Measurements from ENCODE around the gene WASL.

Gene WASL

DNA sequence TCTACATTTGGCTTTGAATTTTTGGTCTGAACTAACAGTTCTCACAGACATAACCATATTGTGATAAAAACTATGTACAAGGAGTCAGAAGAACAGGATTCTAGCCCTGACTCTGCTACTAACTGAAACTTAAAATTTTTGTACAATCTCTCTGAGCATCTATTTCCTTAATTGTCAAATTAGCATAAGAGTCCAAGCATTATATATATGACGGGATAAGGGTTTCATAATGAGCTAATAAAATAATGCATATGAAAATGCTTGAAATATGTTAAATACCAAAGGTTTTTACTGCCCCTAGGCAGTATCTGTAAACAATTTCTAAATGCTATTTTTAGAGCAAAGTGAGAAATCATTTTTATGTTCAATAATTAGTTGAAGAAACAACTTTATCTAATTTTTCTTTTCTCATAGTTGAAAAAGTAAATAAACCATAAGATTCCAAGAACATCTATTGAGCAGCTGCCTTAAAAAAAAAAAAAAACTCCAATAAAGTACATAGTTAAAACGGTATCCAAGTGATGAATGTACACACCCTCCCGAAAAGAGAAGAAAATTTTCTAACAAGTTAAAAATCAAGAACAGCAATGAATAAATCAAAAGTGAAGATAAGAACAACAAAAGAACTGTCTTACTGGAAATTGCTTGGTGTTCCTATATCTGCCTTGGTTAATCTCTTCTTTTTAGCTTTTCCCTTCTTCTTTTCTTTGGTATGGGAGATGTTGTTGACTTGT, 52.7 kb downstream of the WASL start:
- no peak for DNase-seq

DNA sequence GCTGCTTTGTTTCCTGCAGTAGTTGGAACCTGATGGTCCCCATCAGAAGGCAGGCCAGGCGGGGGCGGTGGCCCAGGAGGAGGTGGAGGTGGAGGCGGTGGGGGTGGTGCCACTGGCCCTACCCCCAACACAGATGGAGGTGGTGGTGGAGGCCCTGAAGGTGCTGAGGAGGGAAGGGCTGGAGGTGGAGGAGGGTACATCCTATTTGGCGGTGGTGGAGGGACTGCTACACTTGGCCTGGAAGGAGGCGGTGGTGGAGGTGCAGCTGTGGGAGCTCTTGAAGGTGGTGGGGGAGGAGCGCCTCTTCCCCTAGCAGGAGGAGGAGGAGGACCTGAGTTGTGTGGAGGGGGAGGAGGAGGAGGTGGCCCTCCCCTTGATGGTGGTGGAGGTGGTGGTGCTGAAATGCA, 56.3 kb downstream of the WASL start:
- DNase-seq = no peak

DNA sequence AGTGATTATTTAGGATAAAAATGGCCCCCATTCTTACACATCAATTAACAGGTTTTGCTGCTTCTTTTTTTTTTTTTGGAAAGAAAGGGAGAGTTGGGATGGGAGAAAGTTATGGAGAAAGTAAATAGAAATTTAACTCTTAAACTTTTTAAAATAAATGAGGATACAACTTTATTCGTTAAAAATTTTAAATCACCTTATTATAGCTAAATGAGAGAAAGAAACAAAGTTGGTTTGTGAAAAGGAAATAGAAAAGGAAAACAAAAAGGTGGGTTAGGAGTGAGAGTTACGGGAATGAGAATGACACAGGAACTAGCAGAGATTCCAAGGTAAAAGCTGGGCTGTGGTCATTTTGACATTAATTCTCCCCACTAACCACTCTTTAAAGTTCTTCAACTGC, 58.3 kb downstream of the WASL start:
- DNase-seq = no peak

DNA sequence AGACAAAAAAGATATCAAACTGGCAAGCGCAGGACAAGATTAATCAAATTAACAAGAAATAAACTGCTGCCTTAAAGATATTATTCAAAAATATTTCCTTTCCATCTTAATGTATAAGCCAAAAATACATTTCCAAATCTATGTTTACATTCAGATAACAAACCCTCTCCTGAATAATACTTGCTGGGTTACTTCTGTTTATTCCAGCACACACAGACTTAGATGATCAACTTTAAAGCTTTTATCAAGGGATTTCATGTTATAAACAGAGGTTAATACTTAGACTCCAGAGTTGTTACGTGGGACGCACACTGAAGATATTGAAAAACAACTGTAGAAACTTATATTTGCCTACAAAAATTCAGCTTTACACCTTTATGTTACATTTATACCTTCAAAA, 59.6 kb downstream of the WASL start:
- DNase-seq = no peak

DNA sequence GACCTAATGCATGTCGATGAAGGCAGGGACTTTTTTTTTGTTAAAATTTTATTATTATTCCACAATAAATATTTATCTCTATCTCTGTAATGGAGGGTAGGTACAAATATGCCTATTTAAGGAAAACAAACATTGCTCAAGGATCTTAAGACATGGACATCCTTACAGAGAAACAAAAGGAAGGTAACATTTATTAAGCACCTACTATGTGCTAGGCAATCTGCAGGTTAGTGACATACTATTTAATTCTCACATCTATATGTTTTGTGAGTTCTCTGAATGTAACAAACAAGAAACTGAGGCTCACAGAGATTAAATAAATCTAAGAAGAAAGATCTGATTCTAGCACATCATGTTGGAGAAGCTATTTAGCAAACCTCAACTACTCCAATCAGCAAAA, 61.1 kb downstream of the WASL start:
- DNase-seq = no peak

DNA sequence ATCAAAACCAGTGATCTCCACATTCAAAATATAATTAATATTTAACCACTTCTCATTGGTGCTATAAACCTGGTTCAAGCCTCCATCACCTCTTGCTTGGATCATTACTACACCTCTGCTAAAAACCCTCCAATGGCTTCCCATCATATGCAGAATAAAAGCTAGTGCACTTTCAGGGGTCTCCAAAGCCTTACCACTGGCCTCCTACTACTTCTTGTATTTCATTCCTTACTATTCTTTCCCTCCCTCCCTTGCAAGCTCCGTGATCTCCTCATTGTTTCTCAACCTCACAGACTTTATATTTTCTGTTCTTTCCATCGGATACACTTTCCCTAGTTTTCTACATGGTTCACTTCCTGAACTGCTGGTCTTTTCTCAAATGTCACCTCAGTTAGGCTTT, 61.6 kb downstream of the WASL start:
- DNase-seq = no peak

DNA sequence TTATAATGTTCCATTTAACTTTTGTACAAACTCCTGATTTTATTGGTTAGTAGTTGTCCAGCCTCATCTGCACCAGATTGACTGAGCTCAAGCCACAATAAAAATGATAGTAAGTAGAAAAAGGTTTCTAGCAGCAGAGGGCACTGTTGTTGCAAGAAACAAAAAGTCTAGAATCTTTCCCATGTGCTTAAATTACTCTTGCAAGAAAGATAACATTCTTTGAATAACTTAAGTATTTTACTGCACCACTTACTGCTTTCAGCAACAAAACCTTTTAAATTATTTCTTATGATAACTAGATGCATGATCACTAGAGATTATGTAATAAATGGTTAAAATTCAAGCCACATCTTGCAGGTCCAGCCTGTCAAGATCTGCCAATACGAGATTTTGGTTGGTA, 66.1 kb downstream of the WASL start:
- DNase-seq = peak; percentile 17

DNA sequence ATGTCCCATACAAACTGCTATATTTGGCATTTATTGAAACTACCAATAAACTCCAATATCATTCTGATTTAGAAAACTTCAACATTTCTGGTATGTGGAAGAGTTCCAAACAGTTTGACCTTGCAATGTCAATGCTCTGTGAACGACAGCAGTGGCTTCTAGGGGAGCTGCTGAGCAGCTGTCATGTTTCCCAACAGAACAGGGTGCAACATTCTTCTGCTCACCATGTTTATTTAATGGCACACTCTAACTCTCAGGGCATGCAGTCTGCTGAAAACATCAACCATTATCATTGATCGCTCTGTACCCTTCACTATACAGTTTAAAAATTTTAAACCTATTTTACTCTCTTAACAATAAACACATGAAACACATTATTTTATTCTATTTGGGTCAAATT, 67.2 kb downstream of the WASL start:
- no peak for DNase-seq

DNA sequence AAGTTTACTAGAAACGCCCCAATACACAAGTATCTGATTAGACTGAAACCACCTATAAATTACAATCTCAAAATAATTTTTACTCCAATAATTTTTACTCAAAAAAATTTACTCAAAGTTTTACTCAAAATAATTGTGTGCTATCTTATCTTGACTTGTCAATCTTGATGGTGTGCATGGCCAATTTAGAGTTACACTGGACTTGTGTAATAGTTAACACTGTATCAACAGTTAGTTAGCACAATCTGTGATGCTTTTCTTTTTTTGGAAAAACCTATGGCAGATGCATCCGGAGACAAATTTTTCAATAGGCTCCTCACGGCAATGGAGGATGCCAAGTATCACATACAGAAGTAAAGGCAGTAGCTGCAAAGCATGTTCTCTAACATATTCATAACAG, 68.2 kb downstream of the WASL start:
- no peak for DNase-seq

DNA sequence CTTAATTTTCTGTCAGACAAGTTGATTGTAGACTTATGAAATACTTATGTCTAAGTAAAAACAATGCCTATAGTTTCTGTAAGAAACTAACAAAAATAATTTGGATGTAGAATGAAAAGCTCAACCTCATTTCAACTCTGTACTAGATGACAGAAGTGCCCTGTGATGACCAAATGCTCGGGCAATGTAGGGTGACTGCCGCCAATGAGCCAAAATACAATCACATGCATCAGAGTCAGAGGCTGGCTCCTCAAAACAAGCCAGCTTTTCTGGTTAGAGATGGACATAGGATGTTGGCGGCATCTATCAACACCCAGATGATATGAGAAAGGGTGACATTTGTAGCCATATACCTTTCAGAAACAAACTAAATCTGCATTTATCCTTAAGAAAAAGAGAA, 69.2 kb downstream of the WASL start:
- DNase-seq = no peak

DNA sequence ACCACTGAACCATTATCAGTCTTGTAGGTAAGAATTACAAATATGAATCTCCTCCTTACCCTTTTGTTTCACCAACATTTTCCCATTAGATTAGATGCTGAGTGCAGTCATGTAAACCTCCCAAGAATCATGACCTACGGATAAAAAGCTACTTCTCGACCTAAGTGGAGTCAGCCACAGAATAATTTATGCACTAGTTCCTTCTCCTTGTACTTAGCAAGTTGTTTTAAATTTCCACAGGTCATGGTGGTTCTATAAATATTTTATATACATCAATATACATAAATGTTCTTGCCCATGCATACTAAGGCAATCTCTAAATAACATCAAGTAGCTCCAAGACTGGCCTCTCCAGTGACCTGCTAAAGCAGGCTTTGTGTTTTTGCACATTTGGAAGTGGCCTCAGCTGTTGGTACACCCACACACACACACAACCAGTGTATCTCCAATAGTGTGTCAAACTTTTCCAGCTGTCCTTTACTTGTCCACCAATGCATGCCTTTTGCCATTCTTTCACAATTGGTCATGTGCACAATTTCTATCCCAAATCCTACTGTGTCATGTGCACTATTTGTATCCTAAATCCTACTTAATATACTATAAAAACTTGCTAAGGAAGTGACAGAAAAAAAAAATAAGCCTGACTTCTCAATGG, 71.6 kb downstream of the WASL start:
- DNase-seq = no peak

DNA sequence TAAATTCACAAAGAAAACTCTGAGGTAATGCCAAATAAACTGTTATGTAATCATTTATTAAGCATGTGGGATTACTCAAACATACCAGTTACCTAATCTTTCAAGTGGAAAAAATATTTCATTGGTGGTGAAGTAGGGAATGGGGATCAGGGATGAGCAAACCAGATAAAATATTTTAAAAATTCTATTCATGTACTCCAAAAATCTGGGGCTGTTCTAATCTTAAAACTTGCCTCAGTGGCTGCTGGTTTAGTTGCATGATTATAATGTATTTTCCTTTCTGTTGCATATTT, 73.7 kb downstream of the WASL start:
- no peak for DNase-seq

DNA sequence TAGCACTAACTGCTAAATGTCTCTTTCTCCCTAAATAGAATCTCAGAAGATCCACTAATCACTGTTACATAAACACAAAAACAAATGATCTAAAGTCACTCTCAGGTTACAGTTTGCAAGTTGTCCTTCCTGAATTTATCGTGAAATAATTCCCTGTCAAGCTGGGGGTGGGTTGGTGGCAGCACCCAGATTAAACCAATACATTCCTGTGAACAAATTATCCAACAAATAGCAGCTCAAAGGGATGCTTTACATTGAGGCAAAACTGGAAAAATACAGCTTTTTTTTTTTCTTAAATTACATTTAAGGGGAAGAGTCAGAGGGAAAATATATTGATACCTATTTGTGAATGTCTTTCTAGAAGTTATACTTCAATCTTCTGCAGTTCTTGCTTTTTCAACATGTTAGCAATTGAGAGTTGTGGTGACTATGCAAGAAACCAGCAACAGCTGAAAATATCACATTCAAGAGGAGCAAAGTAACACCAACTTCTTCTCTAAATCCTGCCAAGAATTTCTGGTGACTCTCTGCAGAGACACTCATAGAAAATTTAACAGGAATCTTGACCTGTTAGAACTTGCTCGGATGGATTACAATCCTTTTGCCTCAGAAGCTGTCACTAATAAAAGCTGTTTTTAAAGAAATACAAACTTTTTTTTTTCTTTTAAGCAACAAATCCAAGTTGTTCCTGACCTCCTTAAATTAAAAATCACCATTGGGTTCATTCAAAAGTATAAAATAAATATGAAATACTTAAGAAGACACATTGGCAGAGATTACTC, 74.2 kb downstream of the WASL start:
- no peak for DNase-seq

DNA sequence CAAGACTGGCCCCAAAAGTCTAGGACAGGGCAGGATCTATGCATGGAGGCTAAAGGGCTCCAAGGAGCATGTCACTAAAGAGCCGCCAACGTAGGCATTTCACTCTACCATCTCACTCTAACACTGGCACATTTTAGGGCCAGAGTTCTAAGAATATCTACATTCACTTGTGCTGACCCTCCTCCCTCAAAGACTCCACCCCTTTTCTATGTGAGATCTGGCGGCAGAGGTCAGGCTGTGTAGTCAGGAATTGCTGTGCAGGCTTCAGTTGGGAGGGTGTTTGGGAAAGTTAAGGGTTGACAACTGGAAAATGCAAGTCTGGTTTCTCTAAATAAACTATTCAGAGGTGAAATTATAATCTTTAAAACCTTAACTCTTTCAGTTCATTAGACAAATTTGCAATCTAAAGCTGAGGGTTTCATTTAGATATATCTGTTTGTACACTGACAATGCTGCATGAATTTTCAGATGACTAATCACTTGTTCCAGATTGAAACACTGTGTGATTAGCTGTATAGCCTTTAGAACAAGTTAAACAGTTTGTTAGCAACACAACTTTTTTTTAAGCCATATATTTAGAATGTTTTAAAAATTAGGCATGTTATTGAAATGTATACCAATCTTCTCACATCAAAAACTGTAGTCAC, 74.9 kb downstream of the WASL start:
- DNase-seq = no peak

DNA sequence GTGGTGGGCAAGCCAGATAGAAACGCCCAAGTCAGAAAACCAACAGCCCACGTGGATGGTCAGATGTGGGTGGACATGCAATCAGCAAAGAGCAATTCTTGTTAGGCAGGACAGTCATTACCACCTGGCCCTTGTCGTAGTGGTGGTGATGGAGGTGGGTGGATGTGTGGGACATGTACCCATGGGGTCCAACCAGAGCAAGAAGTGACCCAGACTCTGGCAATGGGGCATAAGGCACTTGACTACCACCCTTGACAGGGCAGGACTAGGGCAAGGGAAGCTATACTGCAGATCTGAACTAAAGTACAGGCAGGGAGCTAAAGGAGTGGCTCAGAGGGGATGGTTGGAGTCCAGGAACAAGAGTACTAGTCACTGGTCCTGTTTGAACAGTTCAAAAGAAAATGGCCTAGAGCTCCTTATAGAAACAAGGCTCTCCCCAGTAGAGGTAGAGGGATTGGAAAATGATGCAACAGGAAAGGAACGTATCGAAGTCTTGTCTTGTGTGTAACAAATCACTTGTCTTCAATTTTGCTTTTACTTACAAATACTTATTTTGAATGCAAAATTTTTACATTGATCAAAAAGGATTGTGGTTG, 75.6 kb downstream of the WASL start:
- DNase-seq = no peak

DNA sequence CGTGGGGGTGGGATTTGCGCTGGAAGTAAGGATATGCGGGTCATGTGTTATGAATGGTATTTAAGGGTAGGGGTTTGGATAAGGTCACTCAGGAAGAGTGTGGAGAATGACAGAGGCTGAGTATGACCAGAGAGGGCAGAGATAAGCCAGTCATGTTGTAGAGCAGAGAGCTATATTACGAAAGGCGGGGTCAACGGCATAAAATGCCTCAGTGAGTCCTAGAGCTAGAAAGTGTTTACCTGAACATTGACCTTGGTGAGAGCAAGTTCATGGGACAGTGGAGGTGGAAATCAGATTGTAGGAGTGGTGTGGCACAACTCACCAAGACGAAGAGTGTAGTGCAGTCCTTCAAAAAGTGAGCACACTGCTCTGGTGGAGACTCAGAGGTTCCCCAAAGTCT, 79.3 kb downstream of the WASL start:
- DNase-seq = no peak

DNA sequence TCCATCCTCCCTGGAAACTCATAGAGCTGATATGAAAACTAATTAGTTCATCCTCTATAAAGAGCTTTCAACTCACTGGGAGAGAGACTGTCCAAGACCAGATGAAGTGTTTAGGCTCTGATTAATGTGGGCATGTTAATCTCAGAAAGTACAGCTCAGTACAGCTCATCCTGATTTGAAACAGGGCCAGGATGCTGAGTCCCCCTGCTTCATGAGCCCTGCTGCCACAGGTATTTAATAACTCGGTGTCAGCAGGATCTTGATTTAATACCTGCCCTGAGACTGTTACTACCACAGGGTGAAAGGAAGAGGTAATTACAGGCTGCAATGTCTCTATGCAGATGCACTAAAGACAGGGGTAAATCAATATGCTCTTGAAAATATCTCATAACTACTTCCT, 82.3 kb downstream of the WASL start:
- DNase-seq = no peak

DNA sequence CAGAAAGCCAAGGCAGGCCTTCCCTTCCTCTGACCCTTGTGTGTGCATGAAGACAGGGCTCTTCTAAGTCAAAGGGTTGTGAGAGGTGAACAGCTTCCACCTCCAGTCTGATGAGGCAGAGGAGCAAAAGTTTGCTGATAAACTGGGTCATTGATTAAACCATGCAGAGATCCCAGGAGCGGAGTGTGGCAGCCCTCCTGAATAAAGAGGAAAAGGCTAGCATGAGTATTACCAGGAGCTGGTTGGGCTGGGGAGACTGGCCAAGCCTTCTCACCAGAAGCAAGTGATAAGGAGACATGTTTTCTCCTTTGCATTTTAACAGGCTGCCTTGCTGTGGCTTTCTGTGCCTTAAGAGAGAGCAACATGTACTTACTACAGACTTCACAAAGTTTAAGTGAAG, 82.9 kb downstream of the WASL start:
- DNase-seq = no peak

DNA sequence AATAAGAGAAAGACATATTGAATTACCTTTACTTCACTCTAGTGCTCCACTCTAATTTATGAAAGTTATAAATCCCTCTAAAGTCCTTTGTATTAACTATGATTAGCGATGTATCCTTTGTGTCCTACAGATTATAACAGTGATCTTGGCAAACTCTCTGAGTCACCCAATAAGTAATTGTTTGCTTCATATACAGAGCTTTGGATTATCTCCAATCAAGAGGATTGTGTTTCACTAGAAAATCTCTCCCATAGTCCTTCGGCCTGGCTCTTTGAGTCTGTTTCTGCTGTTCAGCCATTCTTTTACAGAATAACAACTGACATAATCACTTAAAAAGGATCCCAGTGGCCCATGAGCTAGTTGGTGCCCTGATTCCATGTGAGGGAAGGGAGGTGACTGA, 83.6 kb downstream of the WASL start:
- no peak for DNase-seq

DNA sequence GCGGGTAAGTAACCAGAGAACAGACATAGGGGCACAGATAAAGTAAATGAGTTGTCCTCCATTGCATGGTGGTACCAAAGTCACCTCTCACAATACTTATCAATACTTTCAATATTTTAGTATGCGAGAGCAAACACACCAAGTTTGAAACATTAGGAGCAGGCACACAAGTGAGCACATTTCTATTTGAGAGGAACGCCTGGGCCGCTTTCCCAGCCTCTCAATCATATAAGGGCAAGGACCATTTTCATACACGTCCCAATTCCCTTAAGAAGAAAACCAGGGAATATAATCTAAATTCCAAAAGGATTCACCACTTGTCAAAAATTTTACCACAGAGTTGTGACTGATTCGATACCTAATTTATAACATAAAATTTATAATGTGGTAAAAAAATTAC, 85.6 kb downstream of the WASL start:
- DNase-seq = no peak

DNA sequence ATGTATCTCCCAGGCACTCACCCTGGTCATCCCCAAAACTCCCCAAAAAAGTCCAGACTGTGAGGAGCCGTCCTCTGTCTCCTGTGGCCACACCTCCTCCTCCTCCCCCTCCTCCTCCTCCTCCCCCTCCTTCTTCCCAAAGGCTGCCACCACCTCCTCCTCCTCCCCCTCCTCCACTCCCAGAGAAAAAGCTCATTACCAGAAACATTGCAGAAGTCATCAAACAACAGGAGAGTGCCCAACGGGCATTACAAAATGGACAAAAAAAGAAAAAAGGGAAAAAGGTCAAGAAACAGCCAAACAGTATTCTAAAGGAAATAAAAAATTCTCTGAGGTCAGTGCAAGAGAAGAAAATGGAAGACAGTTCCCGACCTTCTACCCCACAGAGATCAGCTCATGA, 86.0 kb downstream of the WASL start:
- DNase-seq = no peak

DNA sequence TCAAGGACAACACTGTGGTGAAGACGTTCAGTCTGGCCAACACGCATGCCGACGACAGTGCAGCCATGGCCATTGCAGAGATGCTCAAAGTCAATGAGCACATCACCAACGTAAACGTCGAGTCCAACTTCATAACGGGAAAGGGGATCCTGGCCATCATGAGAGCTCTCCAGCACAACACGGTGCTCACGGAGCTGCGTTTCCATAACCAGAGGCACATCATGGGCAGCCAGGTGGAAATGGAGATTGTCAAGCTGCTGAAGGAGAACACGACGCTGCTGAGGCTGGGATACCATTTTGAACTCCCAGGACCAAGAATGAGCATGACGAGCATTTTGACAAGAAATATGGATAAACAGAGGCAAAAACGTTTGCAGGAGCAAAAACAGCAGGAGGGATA, 86.5 kb downstream of the WASL start:
- no peak for DNase-seq

DNA sequence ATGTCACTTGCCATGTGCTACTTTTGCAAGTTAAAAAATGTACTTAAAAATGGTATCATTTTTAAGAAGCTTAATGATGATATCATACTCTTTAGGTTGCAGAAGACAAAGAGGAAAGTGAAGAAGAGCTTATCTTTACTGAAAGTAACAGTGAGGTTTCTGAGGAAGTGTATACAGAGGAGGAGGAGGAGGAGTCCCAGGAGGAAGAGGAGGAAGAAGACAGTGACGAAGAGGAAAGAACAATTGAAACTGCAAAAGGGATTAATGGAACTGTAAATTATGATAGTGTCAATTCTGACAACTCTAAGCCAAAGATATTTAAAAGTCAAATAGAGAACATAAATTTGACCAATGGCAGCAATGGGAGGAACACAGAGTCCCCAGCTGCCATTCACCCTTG, 87.0 kb downstream of the WASL start:
- no peak for DNase-seq
